RWPE2 (cell line): ENCODE results near the gene ZMYM4.
"Not testable (repeated sequence)": the region's sequence is repeated elsewhere in the genome, so short reads cannot be mapped to it uniquely, and the experiment has no call there.

Source experiments
- ATAC-seq: fragments of 200-7000 bp; cut with Tn5 transposase; 3 replicates; pipeline ENCODE4 v1.9.1; 2021; ENCODE audit warnings: low read depth
- DNase-seq: peaks from one replicate; pipeline ENCODE4 v3.0.0-alpha.2; 2020; ENCODE audit warnings: low spot score
- H3K27ac ChIP-seq: fragments of 450-650 bp; 2 replicates; pipeline ENCODE4 v1.5.1; 2017; ENCODE audit warnings: mild to moderate bottlenecking; ENCODE audit not compliant: poor library complexity, severe bottlenecking
- H3K27me3 ChIP-seq: fragments of 250-450 bp; sonication (Bioruptor Pico); 2 replicates; pipeline ENCODE4 v1.5.1; 2021; ENCODE audit warnings: mild to moderate bottlenecking, moderate library complexity; ENCODE audit not compliant: insufficient read depth, poor library complexity, severe bottlenecking
- H3K36me3 ChIP-seq: fragments of 250-450 bp; sonication (Bioruptor Pico); 2 replicates; pipeline ENCODE4 v1.5.1; 2020; ENCODE audit warnings: low read depth, mild to moderate bottlenecking, moderate library complexity
- H3K4me1 ChIP-seq: fragments of 250-450 bp; sonication (Bioruptor Pico); 2 replicates; pipeline ENCODE4 v1.5.1; 2021; ENCODE audit warnings: mild to moderate bottlenecking, moderate library complexity; ENCODE audit not compliant: insufficient read depth, poor library complexity, severe bottlenecking
- H3K4me3 ChIP-seq: fragments of 250-450 bp; sonication (Bioruptor Pico); 2 replicates; pipeline ENCODE4 v1.5.1; 2021; ENCODE audit warnings: mild to moderate bottlenecking, moderate library complexity; ENCODE audit not compliant: severe bottlenecking
- H3K9me3 ChIP-seq: fragments of 250-450 bp; sonication (Bioruptor Pico); 2 replicates; pipeline ENCODE4 v1.5.1; 2021; ENCODE audit warnings: mild to moderate bottlenecking, moderate library complexity; ENCODE audit not compliant: severe bottlenecking
- CTCF ChIP-seq: fragments of 450-650 bp; IDR thresholded peaks from one replicate; pipeline ENCODE4 v1.5.1; 2017; ENCODE audit warnings: mild to moderate bottlenecking, moderate library complexity; ENCODE audit not compliant: poor library complexity, severe bottlenecking

Gene ZMYM4

GRCh38 chr1:35226546-35226945 is 42.0 kb upstream of the ZMYM4 start:
- no peaks in the 10 kb centered on the region for H3K36me3 ChIP-seq
- H3K4me3 ChIP-seq: no peak overlapping the region
- no peak for ATAC-seq
- no peaks in the 10 kb centered on the region for H3K4me1 ChIP-seq
- no peak for TF ChIP-seq CTCF
- DNase-seq: no peak
- no peaks in the 10 kb centered on the region for H3K9me3 ChIP-seq
- no peak overlapping the region for H3K27ac ChIP-seq
- no peaks in the 10 kb centered on the region for H3K27me3 ChIP-seq

GRCh38 chr1:35229587-35230360 is 38.7 kb upstream of the ZMYM4 start:
- no peak for TF ChIP-seq CTCF
- DNase-seq (no peak), ATAC-seq (no peak)

GRCh38 chr1:35231287-35231686 is 37.2 kb upstream of the ZMYM4 start:
- no peak for TF ChIP-seq CTCF
- H3K9me3 ChIP-seq: no peaks in the 10 kb centered on the region
- no peak for DNase-seq
- ATAC-seq: no peak
- H3K27me3 ChIP-seq: no peaks in the 10 kb centered on the region
- H3K27ac ChIP-seq: no peak overlapping the region
- no peaks in the 10 kb centered on the region for H3K4me1 ChIP-seq
- H3K36me3 ChIP-seq: no peaks in the 10 kb centered on the region
- no peak overlapping the region for H3K4me3 ChIP-seq

More at GRCh38 chr1:35229587-35230360, 38.7 kb upstream of the ZMYM4 start:
- no peaks in the 10 kb centered on the region for H3K4me1 ChIP-seq
- H3K27me3 ChIP-seq: no peaks in the 10 kb centered on the region
- no peaks in the 10 kb centered on the region for H3K9me3 ChIP-seq
- H3K36me3 ChIP-seq: no peaks in the 10 kb centered on the region
- H3K4me3 ChIP-seq: no peak overlapping the region
- no peak overlapping the region for H3K27ac ChIP-seq

- H3K4me1 ChIP-seq, DNase-seq, H3K36me3 ChIP-seq, H3K4me3 ChIP-seq, H3K27me3 ChIP-seq, H3K9me3 ChIP-seq, ATAC-seq, H3K27ac ChIP-seq: not testable (repeated sequence)
Observed at GRCh38 chr1:35236772-35237171, 31.7 kb upstream of the ZMYM4 start.

GRCh38 chr1:35243691-35244090 is 24.8 kb upstream of the ZMYM4 start:
- Histone ChIP-seq H3K27me3 (no peaks in the 10 kb centered on the region), H3K36me3 (no peaks in the 10 kb centered on the region), H3K9me3 (no peaks in the 10 kb centered on the region), H3K27ac (no peak overlapping the region), H3K4me1 (no peaks in the 10 kb centered on the region), H3K4me3 (no peak overlapping the region)
- ATAC-seq (no peak), DNase-seq (no peak)
- no peak for TF ChIP-seq CTCF
